WTC11 (cell line): ENCODE data around the gene CAMTA1. TPM values are rescaled to one million over a fixed set of nuclear protein-coding genes. Genes with fewer than 3 reads are reported as not detected.

Source experiments
- ATAC-seq: fragments of 200-7000 bp; cut with Tn5 transposase; 2 replicates; pipeline ENCODE4 v1.10.0; 2021; ENCODE audit warnings: mild to moderate bottlenecking, moderate library complexity
- CTCF ChIA-PET: fragments of 300-600 bp; sonication (Branson Sonifier 250); formaldehyde crosslinking; loops from one replicate; lab custom pipeline; 2021; ENCODE audit warnings: antibody characterized with exemption; lab: Charles Lee
- POLR2A ChIA-PET: fragments of 350-600 bp; sonication (Branson Sonifier 250); formaldehyde crosslinking; loops from one replicate; lab custom pipeline; 2021; ENCODE audit warnings: antibody characterized with exemption; lab: Charles Lee
- DNase-seq: peaks from one replicate; pipeline ENCODE4 v3.0.0; 2021; ENCODE audit warnings: low spot score
- H3K27ac Mint-ChIP-seq: 2 replicates; pipeline ENCODE4 v1.8.0; 2021; ENCODE audit warnings: mixed read lengths
- H3K27me3 Mint-ChIP-seq: 2 replicates; pipeline ENCODE4 v1.8.0; 2021; ENCODE audit warnings: low read depth, mild to moderate bottlenecking, moderate library complexity, mixed read lengths
- H3K36me3 Mint-ChIP-seq: 2 replicates; pipeline ENCODE4 v1.8.0; 2021; ENCODE audit warnings: mixed read lengths
- H3K4me1 Mint-ChIP-seq: 2 replicates; pipeline ENCODE4 v1.8.0; 2022; ENCODE audit warnings: mixed read lengths
- H3K4me3 Mint-ChIP-seq: 2 replicates; pipeline ENCODE4 v1.8.0; 2021; ENCODE audit warnings: mild to moderate bottlenecking, moderate library complexity, mixed read lengths
- H3K9me3 Mint-ChIP-seq: 2 replicates; pipeline ENCODE4 v1.8.0; 2021; ENCODE audit warnings: mixed read lengths
- HMGA2 ChIP-seq: fragments of 250-450 bp; sonication (Bioruptor Pico); IDR thresholded peaks from 2 replicates; pipeline ENCODE4 v1.4.0; 2021; ENCODE audit warnings: mild to moderate bottlenecking, moderate library complexity
- MAX ChIP-seq: sonication (generic); formaldehyde crosslinking; IDR thresholded peaks from 2 replicates; pipeline ENCODE4 v1.8.0; 2022; ENCODE audit warnings: mild to moderate bottlenecking, missing genetic modification reagents
- RELA ChIP-seq: sonication (generic); formaldehyde crosslinking; IDR thresholded peaks from 2 replicates; pipeline ENCODE4 v1.8.1; 2022; ENCODE audit warnings: missing genetic modification reagents, mild to moderate bottlenecking, borderline replicate concordance
- USF1 ChIP-seq: sonication (generic); formaldehyde crosslinking; IDR thresholded peaks from 2 replicates; pipeline ENCODE4 v1.8.0; 2022; ENCODE audit warnings: mild to moderate bottlenecking, missing genetic modification reagents
- USF2 ChIP-seq: sonication (generic); formaldehyde crosslinking; IDR thresholded peaks from 2 replicates; pipeline ENCODE4 v1.8.1; 2023; ENCODE audit warnings: mild to moderate bottlenecking, missing genetic modification reagents, moderate library complexity
- ZNF263 ChIP-seq: sonication (generic); formaldehyde crosslinking; IDR thresholded peaks from 2 replicates; pipeline ENCODE4 v1.8.1; 2022; ENCODE audit warnings: low read depth, mild to moderate bottlenecking, moderate library complexity, missing genetic modification reagents
- ZNF281 ChIP-seq: sonication (generic); formaldehyde crosslinking; IDR thresholded peaks from 2 replicates; pipeline ENCODE4 v1.8.0; 2023; ENCODE audit warnings: mild to moderate bottlenecking, missing genetic modification reagents
- ZNF317 ChIP-seq: sonication (generic); formaldehyde crosslinking; IDR thresholded peaks from 2 replicates; pipeline ENCODE4 v1.8.1; 2023; ENCODE audit warnings: low read depth, mild to moderate bottlenecking, moderate library complexity, missing genetic modification reagents, borderline replicate concordance
- ZNF396 ChIP-seq: fragments of 250-450 bp; sonication (Bioruptor Pico); IDR thresholded peaks from 2 replicates; pipeline ENCODE4 v1.8.0; 2021; ENCODE audit warnings: mild to moderate bottlenecking, moderate library complexity, borderline replicate concordance
- ZNF423 ChIP-seq: fragments of 250-450 bp; sonication (Bioruptor Pico); IDR thresholded peaks from 2 replicates; pipeline ENCODE4 v2.1.2; 2022; ENCODE audit warnings: mild to moderate bottlenecking, moderate library complexity
- total RNA-seq: library from RNA; stranded (reverse); gene quantifications from 3 replicates; pipeline ENCODE4 v1.2.3, GENCODE V29; 2021
- TF ChIP-seq, protein P1 (sequence below): sonication (generic); formaldehyde crosslinking; IDR thresholded peaks from 2 replicates; pipeline ENCODE4 v1.8.0; 2022; ENCODE audit warnings: mild to moderate bottlenecking, missing genetic modification reagents
- TF ChIP-seq, protein P2 (sequence below): fragments of 250-450 bp; sonication (Bioruptor Pico); IDR thresholded peaks from 2 replicates; pipeline ENCODE4 v2.1.2; 2022; ENCODE audit warnings: mild to moderate bottlenecking, moderate library complexity

The CAMTA1 gene
- total RNA-seq, 1 experiment from 2014 or later, result 86.4 TPM

- peaks cover 45% of the 10 kb centered on the region for H3K4me1 Mint-ChIP-seq
- POLR2A ChIA-PET, result no interaction called here
- DNase-seq, result peak; percentile 59
- H3K9me3 Mint-ChIP-seq, result peaks cover 5% of the 10 kb centered on the region
- peak; percentile 74 for ATAC-seq
- H3K36me3 Mint-ChIP-seq, result no peaks in the 10 kb centered on the region
- H3K27me3 Mint-ChIP-seq, result peaks cover 3% of the 10 kb centered on the region
- CTCF ChIA-PET, result interaction anchor here (1.0 to 1.3 kb wide), 2 partner anchors 114 to 251 kb away, joined by 3 to 5 read pairs; no protein-coding TSS in a partner anchor
- no peak overlapping the region for H3K4me3 Mint-ChIP-seq
- TF ChIP-seq USF2 (CRISPR knock-in tag) (peak; percentile 82), ZNF263 (peak; percentile 65; the same call in 1 of the 2 replicates), ZNF423 (CRISPR knock-in tag) (peak; percentile 53; the same call in 1 of the 2 replicates), USF1 (CRISPR knock-in tag) (peak; percentile 75), ZNF396 (CRISPR knock-in tag) (no peak), MAX (CRISPR knock-in tag) (peak; percentile 63)
- H3K27ac Mint-ChIP-seq, result no peak overlapping the region
Observed at GRCh38 chr1:6956488-6957159, 171.4 kb downstream of the CAMTA1 start.

DNA sequence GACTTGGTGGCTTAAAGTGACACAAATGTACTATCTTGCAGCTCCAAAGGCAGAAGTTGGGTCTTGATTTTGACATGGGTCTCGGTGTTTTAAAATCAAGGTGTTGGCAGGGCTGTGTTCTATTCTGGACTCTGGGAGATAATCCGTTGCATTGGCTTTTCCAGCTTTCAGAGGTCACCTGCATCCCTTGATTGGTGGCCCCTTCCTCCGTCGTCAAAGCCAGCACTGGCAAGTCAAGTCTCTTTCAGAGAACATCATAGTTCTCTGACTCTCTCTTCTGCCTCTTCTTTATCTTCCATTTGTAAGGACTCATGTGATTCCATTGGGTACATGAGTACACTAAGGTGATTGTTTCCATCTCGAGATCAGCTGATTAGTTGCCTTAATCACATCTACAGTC, 172.1 kb downstream of the CAMTA1 start:
- H3K4me3 Mint-ChIP-seq, result no peak overlapping the region
- CTCF ChIA-PET, result interaction anchor here (1.0 to 1.3 kb wide), 2 partner anchors 113 to 251 kb away, joined by 3 to 5 read pairs; no protein-coding TSS in a partner anchor

More for the DNA sequence above, 172.1 kb downstream of the CAMTA1 start:
- ATAC-seq (no peak), DNase-seq (no peak)
- TF ChIP-seq ZNF317, result no peak
- TF ChIP-seq, protein P1, sequence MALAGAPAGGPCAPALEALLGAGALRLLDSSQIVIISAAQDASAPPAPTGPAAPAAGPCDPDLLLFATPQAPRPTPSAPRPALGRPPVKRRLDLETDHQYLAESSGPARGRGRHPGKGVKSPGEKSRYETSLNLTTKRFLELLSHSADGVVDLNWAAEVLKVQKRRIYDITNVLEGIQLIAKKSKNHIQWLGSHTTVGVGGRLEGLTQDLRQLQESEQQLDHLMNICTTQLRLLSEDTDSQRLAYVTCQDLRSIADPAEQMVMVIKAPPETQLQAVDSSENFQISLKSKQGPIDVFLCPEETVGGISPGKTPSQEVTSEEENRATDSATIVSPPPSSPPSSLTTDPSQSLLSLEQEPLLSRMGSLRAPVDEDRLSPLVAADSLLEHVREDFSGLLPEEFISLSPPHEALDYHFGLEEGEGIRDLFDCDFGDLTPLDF, result no peak
- no peak for TF ChIP-seq HMGA2 (CRISPR knock-in tag)
- no peak for TF ChIP-seq RELA (CRISPR knock-in tag)
- TF ChIP-seq ZNF281, result no peak
- TF ChIP-seq, protein P2, sequence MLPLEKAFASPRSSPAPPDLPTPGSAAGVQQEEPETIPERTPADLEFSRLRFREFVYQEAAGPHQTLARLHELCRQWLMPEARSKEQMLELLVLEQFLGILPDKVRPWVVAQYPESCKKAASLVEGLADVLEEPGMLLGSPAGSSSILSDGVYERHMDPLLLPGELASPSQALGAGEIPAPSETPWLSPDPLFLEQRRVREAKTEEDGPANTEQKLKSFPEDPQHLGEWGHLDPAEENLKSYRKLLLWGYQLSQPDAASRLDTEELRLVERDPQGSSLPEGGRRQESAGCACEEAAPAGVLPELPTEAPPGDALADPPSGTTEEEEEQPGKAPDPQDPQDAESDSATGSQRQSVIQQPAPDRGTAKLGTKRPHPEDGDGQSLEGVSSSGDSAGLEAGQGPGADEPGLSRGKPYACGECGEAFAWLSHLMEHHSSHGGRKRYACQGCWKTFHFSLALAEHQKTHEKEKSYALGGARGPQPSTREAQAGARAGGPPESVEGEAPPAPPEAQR (CRISPR knock-in tag), result no peak
- H3K9me3 Mint-ChIP-seq, result peaks cover 5% of the 10 kb centered on the region
- H3K27ac Mint-ChIP-seq, result peak overlapping the region; percentile 45; the same call in 1 of the 2 replicates
- no peaks in the 10 kb centered on the region for H3K36me3 Mint-ChIP-seq
- H3K4me1 Mint-ChIP-seq, result peaks cover 45% of the 10 kb centered on the region
- H3K27me3 Mint-ChIP-seq, result peaks cover 3% of the 10 kb centered on the region
- POLR2A ChIA-PET, result no interaction called here
